IPS DF 6.9 (cell line): ENCODE measurements around the gene ZNF775.

ENCODE experiments used
- DNase-seq: peaks from one replicate; pipeline ENCODE4 v3.0.0-alpha.2; 2013; ENCODE audit warnings: low read depth, low spot score
- H3K27ac ChIP-seq: one replicate; pipeline ENCODE4 v1.5.1; 2013; ENCODE audit warnings: low read length, control low read depth
- H3K27me3 ChIP-seq: 2 replicates; pipeline ENCODE4 v1.6.1; 2013; ENCODE audit warnings: mild to moderate bottlenecking, low read length; ENCODE audit not compliant: control insufficient read depth, insufficient read depth
- H3K36me3 ChIP-seq: 2 replicates; pipeline ENCODE4 v1.6.1; 2013; ENCODE audit warnings: low read length; ENCODE audit not compliant: control insufficient read depth, insufficient read depth
- H3K4me1 ChIP-seq: 2 replicates; pipeline ENCODE4 v1.6.1; 2013; ENCODE audit warnings: low read length; ENCODE audit not compliant: control insufficient read depth, insufficient read depth
- H3K4me3 ChIP-seq: 2 replicates; pipeline ENCODE4 v1.5.1; 2013; ENCODE audit warnings: mild to moderate bottlenecking, low read length
- H3K9me3 ChIP-seq: 2 replicates; pipeline ENCODE4 v1.6.1; 2013; ENCODE audit warnings: low read length, inconsistent platforms; ENCODE audit not compliant: control insufficient read depth, insufficient read depth
- WGBS: extraction: QIAGEN DNeasy Blood & Tissue Kit; methylation state at CpG from one replicate; pipeline ENCODE4 v1.1.7; 2013; ENCODE audit warnings: mixed read lengths, missing lambda C conversion rate; ENCODE audit not compliant: insufficient read length, insufficient coverage; 5-methylcytosine and 5-hydroxymethylcytosine counted together

Gene ZNF775

GRCh38 chr7:150345012-150345411, 34.1 kb upstream of the ZNF775 start:
- no CpG with 5 or more reads among the region's 1 CpG for WGBS
- DNase-seq = no peak
- peaks cover 7% of the 10 kb centered on the region for H3K4me1 ChIP-seq
- no peak overlapping the region for H3K4me3 ChIP-seq
- H3K27ac ChIP-seq = no peak overlapping the region
- no peaks in the 10 kb centered on the region; the same call in 1 of the 2 replicates for H3K9me3 ChIP-seq
- no peaks in the 10 kb centered on the region for H3K36me3 ChIP-seq
- H3K27me3 ChIP-seq = peaks cover 9% of the 10 kb centered on the region

- H3K4me3 ChIP-seq = no peak overlapping the region
- no peak overlapping the region for H3K27ac ChIP-seq
- DNase-seq = no peak
- peaks cover 3% of the 10 kb centered on the region; the same call in 1 of the 2 replicates for H3K4me1 ChIP-seq
- H3K27me3 ChIP-seq = peaks cover 9% of the 10 kb centered on the region
- no CpG with 5 or more reads among the region's 5 CpGs for WGBS
- H3K9me3 ChIP-seq = no peaks in the 10 kb centered on the region; the same call in 1 of the 2 replicates
- no peaks in the 10 kb centered on the region for H3K36me3 ChIP-seq
Measured at GRCh38 chr7:150346922-150347321, 32.2 kb upstream of the ZNF775 start.

- Histone ChIP-seq H3K27ac (no peak overlapping the region), H3K9me3 (no peaks in the 10 kb centered on the region), H3K4me1 (no peaks in the 10 kb centered on the region), H3K27me3 (no peaks in the 10 kb centered on the region), H3K36me3 (no peaks in the 10 kb centered on the region), H3K4me3 (no peak overlapping the region)
- no peak for DNase-seq
- no CpG with 5 or more reads among the region's 8 CpGs for WGBS
Measured at GRCh38 chr7:150351587-150352194, 27.4 kb upstream of the ZNF775 start.

- no peak overlapping the region for H3K27ac ChIP-seq
- no peak overlapping the region for H3K4me3 ChIP-seq
- H3K36me3 ChIP-seq = no peaks in the 10 kb centered on the region
- H3K4me1 ChIP-seq = no peaks in the 10 kb centered on the region
- no peaks in the 10 kb centered on the region for H3K27me3 ChIP-seq
- no peak for DNase-seq
- H3K9me3 ChIP-seq = no peaks in the 10 kb centered on the region
- WGBS = no CpG with 5 or more reads among the region's 1 CpG
Measured at GRCh38 chr7:150355666-150356059, 23.5 kb upstream of the ZNF775 start.

- Histone ChIP-seq H3K27me3 (no peaks in the 10 kb centered on the region), H3K4me3 (no peak overlapping the region), H3K36me3 (no peaks in the 10 kb centered on the region), H3K4me1 (no peaks in the 10 kb centered on the region), H3K9me3 (no peaks in the 10 kb centered on the region), H3K27ac (no peak overlapping the region)
- DNase-seq = no peak
- no CpG with 5 or more reads among the region's 6 CpGs for WGBS
Measured at GRCh38 chr7:150356265-150356897, 22.7 kb upstream of the ZNF775 start.

- Histone ChIP-seq H3K4me1 (peaks cover 4% of the 10 kb centered on the region), H3K36me3 (no peaks in the 10 kb centered on the region), H3K27me3 (no peaks in the 10 kb centered on the region), H3K27ac (no peak overlapping the region), H3K9me3 (no peaks in the 10 kb centered on the region), H3K4me3 (no peak overlapping the region)
- DNase-seq = no peak
- WGBS = no CpG with 5 or more reads among the region's 9 CpGs
Measured at GRCh38 chr7:150357270-150357669, 21.9 kb upstream of the ZNF775 start.

GRCh38 chr7:150357771-150358427, 21.2 kb upstream of the ZNF775 start:
- Histone ChIP-seq H3K4me3 (no peak overlapping the region), H3K27me3 (no peaks in the 10 kb centered on the region), H3K27ac (no peak overlapping the region), H3K36me3 (no peaks in the 10 kb centered on the region), H3K4me1 (peaks cover 5% of the 10 kb centered on the region), H3K9me3 (no peaks in the 10 kb centered on the region)
- DNase-seq = no peak
- no CpG with 5 or more reads among the region's 13 CpGs for WGBS

GRCh38 chr7:150358433-150358832, 20.7 kb upstream of the ZNF775 start:
- no peaks in the 10 kb centered on the region for H3K36me3 ChIP-seq
- H3K4me1 ChIP-seq = peaks cover 7% of the 10 kb centered on the region
- WGBS = no CpG with 5 or more reads among the region's 4 CpGs
- no peak overlapping the region for H3K4me3 ChIP-seq
- no peak overlapping the region for H3K27ac ChIP-seq
- H3K9me3 ChIP-seq = no peaks in the 10 kb centered on the region
- H3K27me3 ChIP-seq = no peaks in the 10 kb centered on the region
- DNase-seq = no peak

GRCh38 chr7:150358988-150359621, 20.0 kb upstream of the ZNF775 start:
- no peak overlapping the region for H3K27ac ChIP-seq
- H3K4me3 ChIP-seq = no peak overlapping the region
- WGBS = 100% methylated on average over 3 of the region's 4 CpGs
- no peak for DNase-seq
- no peaks in the 10 kb centered on the region for H3K27me3 ChIP-seq
- no peaks in the 10 kb centered on the region for H3K36me3 ChIP-seq
- peaks cover 7% of the 10 kb centered on the region for H3K4me1 ChIP-seq
- no peaks in the 10 kb centered on the region for H3K9me3 ChIP-seq

GRCh38 chr7:150359622-150360362, 19.3 kb upstream of the ZNF775 start:
- 100% methylated on average over 2 of the region's 2 CpGs for WGBS
- H3K4me3 ChIP-seq = no peak overlapping the region
- DNase-seq = no peak
- H3K4me1 ChIP-seq = peaks cover 7% of the 10 kb centered on the region
- H3K27me3 ChIP-seq = no peaks in the 10 kb centered on the region
- no peak overlapping the region for H3K27ac ChIP-seq
- no peaks in the 10 kb centered on the region for H3K36me3 ChIP-seq
- H3K9me3 ChIP-seq = no peaks in the 10 kb centered on the region
